Suppressor macrophage treated with lipopolysaccharide for 1 hour (primary cell): ENCODE measurements around the gene SNX27.
"Not testable (repeated sequence)": the region's sequence is repeated elsewhere in the genome, so short reads cannot be mapped to it uniquely, and the experiment has no call there.

ENCODE experiments used
- DNase-seq, 3 donors: peaks; one replicate each; pipeline ENCODE4 v3.0.0-alpha.2; 2020 to 2022

The SNX27 gene

DNA sequence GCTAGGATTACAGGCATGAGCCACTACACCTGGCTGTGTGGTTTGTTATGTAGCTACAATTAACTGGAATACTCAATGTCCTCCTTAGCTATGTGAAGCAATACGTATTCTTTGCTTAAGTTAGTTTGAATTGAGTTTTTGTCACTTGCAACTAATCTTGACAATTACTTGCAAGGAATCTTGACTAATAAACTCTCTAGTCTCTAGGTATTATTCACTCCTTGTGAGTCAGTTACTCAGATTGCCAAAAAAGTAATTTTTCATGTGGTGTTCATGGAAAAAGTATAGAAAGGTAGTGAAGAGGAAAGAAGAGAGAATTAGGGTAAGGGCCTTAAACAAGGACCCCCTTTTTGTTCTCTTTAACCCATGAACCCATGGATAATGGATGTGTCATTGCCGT, 7.6 kb upstream of the SNX27 start:
- peak in 1 of 3 donors; percentile 9 for DNase-seq

DNA sequence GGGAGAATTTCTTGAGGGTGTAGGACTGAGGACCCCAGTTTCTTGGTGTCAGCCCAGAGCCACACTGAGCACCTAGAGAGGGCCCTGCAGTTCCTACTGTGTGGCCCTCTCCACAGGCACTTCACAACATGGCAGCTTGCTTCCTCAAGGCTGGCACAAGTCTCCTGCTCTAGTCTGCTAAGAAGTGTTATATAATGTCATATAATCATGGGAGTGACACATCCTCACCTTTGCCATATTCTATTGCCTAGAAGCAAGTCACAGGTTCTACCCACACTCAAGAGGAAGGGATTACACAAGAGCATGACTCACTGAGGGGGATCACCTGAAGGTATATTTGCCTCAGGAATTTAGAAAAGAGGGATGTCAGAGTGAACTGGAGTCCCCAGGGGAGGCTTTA, 5.5 kb upstream of the SNX27 start:
- peak; percentile 29 to 38 (median 33) for DNase-seq

DNA sequence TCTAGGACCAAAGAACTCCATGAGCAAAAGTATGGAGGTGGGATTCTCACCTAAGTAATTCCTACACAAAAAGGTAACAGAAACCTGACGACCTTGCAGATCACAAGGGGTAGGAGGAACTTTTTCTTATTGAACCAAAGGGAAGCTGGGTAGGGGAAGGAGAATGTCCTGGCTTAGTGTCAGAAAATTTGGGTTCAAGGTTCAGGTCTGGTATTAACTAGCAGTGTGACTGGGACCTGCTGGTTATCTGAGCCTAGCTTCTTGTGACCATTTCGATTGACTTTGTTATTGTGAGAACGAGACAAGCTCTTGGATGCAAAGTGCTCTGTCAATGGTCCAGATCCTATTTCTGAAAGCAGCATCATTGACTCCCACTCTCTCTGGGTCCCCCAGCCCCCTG, 5.0 kb upstream of the SNX27 start:
- DNase-seq = no peak

DNA sequence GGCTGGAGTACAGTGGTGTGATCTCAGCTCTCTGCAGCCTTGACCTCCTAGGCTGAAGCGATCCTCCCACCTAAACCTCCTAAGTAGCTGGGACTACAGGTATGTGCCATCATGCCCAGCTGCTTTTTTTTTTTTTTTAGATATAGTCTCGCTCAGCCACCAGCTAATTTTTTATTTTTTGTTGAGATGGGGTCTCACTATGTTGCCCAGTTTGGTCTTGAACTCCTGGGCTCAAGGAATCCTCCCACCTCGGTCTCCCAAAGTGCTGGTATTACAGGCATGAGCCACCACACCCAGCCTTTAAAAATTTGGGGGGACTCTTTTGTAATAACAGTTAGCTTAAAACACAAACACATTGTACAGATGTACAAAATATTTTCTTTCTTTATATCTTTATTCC, 1.7 kb upstream of the SNX27 start:
- DNase-seq = no peak

DNA sequence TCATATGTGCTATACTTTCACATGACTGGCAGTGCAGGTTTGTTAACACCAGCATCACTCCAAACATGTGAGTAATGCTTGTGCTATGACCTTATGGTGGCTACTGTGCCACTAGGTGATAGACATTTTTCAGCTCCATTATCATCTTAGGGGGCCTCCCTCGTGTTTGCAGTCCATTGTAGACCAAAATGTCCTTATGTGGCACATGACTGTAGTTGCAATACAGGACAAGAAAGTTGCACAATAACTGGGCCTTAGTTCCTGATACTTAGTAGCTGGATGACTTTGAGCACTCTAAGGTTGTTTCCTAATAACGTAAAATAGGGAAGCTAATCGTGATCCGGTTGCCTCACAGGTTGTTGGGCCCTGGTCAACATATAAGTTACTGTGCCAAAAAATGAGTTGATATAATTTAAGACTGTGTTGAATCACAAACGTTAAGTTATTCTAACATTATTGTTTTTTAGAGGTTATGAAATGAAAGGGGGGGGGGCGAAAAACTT, 511 bp upstream of the SNX27 start:
- peak; percentile 89 to 99 (median 98) for DNase-seq

DNA sequence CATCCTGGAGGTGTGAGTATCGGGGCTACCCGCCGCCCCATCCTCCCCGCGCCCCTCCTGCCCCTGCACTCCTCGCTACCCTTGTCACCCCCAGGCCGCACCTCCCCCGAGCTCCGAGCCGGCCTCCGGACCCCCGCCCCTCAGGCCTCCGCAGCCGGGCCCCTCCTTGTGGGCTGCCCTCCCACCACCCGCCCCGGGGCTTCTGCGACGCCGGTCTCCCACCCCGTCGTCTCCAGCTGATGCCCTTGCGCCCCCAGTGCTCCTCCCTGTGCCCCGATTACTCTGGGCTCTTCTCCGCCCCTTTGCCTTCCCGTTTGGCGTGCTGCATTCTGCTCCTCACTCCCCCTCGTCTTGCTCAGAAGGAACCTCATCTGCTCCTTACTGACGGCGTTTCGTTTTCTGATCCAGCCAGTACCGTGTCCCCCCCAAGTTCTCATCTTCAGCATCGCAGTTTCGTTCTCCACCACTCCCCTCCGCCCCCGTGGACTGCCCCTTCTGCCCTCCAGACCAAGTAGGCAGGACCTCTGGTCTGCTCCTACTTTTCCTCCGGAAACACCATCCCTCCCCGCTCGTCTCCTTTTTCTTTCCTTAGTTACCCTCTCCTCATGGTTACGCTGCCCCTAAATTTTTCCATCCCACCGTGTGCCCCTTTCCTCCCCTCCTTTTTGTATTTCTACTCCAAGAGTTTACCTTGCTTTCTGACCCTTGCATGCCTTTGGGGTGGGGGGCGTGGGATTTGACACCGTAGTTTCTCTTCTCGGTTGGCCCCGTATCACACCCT, 841 bp downstream of the SNX27 start:
- DNase-seq = peak; percentile 56 to 78 (median 69)

DNA sequence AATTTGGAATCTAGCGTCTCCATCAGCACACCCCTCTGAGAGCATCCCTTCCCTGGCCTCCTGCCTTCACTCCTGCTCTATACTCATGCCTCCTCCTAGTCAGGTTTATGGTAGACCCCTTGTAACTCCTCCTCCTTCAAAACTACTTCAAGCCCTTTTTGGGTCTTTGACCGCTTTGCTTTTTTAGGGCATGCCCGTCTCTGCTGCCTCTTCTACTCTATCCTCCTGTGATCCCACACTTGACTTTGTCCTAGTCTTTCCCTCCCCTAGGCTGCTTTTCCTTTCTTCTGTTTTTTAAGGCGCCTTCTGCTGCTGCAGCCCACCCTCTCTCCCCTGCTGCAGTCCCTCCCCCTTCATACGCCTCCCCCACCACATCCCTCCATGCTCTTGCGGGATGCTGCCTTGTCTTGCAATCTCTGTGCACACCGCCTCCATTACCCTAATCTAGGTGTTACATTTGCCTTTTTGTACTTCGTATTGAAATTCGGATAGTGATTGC, 1.5 kb downstream of the SNX27 start:
- no peak for DNase-seq

DNA sequence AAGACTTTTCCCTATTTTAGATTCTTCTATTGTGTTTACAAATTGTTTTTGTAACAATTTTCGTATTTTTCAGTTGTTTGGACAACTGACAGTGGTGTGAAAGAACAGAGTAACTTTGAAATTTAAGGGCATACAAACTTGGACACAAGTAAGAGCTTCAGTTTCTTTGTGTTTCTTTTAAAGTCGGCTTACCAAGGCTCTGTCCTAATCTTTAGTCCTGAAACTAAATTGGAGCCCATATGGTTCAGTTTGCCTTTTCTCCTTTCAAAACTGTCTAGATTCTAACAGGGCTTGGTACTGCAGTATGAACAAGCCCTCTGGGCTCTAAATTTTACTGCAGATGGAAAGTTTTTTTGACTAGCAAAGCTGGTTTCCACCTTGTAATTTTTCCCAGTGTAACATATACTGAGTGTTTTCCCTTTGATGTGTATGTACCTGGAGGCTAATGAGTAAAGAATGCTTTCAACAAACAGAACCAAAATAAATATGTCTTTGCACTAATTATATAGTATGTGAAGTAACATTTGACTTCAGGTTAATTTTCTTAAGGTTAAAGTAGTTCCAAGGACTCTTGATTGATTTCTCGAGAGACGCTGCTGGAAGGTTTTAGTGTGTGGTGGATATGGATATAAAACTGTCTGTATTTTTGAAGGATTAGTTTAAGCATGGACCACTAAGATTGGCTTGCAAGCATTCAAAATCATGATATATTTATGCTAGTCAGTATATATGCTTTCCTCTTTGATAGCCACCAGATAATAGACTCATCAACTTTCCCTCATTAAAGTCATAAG, 4.1 kb downstream of the SNX27 start:
- DNase-seq = no peak

DNA sequence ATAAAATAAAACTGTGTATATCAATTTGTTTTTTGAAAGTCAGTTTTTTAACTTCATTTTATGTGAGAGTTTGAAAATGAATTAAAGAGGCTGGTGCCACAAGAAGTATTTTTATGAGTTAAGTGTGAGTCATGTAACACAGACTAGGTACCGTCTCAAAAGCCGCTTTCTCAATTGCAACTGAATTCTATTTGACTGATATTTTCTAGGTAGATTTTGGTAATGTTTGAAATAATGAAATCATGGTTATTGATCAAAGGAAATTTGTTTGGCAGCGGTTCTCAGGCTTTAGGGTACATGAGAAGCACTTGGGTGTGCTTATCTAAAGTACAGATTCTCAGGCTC, 4.6 kb downstream of the SNX27 start:
- no peak for DNase-seq

DNA sequence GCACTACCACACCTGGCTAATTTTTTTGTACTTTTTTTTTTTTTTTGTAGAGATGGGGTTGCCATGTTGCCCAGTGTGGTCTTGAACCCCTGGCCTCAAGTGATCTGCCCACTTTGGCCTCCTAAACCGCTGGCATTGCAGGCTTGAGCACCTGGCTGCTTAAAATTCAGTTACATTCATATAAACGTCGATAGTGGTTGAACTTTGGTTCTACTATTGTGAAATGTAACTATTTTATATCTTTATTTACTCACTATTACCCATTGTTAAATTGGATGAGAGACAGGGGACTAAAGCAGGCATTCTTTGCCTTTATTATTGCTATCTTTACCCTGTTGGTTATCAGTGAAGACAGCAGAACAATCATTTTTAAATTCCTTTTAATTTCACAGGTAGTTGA, 6.2 kb downstream of the SNX27 start:
- DNase-seq = no peak

DNA sequence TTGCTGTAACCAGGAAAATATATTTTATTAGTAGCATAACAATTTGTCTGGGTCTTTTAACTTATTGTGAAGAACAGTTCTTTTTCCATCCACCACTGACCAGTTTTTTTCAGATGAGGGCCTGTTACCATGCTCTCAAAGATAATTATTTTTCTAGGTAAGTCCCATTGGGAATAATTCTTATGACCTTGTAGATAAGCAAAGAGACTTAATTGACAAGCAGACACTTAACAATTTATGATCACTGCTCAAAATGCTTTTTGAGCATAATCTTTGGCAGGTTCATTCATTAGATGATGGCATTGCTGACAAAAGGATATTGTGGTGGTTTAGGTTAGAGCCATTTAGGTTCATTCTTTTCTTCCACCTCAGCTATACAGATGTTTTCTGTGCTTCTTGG, 6.6 kb downstream of the SNX27 start:
- no peak for DNase-seq

DNA sequence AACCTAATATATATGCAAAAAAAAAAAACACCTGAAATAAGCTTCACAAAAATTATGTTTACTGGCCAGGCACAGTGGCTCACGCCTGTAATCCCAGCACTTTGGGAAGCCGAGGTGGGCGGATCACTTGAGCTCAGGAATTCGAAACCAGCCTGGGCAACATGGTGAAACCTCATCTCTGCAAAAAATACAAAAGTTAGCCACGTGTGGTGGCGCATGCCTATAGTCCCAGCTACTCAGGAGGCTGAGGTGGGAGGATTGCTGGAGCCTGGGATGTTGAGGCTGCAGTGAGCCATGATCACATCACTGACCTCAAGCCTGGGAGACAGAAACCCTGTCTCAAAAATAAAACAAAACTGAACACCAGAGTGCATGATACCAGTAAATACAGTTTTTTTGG, 7.1 kb downstream of the SNX27 start:
- DNase-seq = not testable (repeated sequence)

DNA sequence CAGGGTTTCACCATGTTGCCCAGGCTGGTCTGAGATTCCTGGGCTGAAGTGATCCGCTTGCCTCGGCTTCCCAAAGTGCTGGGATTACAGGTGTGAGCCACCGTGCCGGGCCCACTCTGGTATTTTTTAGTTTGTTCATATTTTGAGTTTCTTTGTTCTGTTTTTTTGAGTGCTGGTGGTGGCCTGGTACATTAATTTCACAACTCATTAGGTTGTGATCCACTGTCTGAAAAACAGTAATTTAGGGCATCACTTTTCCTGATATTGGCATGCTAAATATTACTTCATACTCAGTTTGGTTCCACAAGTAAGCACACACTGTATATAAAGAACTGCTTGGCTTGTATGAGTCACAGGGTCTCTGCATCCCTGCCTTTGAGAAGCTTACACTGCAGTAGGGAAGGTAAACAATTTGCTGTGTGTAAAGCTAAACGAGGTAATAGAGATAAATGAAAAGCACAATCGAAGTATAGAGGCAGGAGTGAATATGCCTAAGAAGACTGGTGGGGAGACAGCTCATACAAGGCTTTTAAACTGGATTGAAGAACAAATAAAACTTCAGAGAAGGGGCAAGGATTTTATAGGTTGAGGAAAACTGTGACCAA, 7.7 kb downstream of the SNX27 start:
- DNase-seq = peak; percentile 24 to 49 (median 49)

DNA sequence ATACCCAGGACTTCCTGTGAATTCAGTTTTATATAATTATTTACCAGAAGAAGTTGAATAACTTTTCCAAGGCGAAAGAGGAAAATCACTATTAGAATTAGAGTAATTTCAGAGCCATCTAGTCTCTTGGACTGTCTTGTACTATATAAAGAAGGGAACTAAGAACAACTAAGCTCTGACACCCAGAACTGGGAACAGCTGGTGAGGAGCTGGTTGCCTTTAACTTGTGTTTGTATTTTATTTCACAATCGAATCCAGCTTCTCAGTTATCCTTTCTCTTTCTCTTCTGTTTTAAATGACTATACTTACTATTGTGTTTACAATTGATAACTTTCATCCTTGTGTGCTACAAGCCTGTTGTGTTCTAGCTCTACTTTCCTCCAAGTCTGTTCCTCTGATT, 8.4 kb downstream of the SNX27 start:
- DNase-seq = peak; percentile 51 to 67 (median 57)

DNA sequence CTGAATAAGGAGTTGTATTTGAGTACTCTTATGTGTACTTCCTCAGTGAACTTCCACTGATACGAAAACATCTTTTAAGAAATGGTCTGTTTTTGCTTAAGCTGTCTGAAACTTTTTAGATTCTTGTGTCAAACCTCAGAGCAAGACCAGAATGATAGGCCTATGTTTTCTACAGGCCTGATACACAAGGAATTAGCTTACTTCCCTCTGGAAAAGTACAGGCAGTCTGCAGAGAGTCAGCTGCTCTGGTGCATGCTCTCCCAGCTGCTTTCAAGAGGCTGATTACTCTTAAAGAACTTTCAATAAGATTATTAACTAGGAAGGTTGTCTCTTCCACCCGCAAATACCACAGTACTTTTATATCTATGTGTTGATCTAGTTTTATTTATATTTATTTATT, 9.5 kb downstream of the SNX27 start:
- DNase-seq = peak; percentile 27 to 44 (median 41)

DNA sequence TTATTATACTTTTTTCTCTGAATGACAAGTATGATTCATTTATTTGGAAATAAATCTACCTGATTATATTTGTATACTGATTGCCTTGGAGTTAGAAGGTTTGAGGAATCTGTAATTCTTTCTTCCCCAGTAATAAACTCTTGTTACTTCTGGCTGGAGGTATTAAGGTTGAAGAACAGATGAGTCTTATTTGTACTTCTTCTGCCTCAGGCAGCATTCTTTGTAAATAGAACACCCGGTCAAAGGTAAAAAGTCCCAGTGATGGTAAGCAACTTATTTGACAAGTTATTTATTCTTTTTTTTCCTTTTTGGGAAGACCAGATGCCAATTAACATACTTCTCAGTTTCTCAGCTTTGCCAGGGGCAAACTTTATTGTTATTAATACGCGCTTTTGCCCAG, 12.9 kb downstream of the SNX27 start:
- no peak for DNase-seq

DNA sequence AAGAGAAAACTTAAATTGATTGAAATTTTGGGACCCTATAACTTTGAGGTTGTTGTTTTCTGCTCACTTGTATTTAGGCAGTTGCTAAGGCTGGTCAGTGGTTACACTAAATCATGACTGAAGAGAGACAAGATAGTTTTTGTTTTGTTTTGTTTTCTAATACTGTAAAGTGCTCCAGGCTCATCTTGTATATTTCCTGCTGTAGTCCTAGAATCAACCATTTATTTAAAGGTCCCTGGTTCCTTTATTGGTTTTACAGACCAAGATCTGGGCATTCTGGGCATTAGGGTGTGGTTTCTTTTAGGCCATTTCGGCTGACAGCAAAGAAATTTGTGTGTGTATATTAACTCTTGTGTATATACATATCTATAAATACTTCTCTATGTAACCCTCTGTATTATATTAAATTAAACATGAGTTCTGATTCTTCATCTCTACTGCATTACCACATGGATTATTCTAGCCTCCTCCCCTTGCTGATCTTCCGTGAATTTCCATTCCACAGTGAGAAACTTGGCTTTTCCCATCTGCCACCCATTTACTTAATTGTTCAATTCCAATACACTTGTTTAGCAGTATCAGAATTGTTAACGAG, 15.0 kb downstream of the SNX27 start:
- DNase-seq = no peak

DNA sequence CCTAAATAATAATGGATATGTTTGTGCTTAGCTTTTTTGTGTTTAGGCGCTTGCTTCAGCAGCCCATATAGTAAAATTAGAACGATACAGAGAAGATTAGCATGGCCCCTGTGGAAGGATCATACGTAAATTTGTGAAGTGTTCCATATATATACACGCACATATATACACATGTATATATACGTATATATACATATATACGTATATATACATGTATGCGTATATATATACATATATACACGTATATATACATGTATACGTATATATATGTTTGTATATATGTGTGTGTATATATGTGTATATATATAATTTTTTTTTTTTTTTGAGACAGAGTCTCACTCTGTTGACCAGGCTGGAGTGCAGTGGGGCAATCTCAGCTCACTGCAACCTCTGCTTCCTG, 17.4 kb downstream of the SNX27 start:
- DNase-seq = no peak

DNA sequence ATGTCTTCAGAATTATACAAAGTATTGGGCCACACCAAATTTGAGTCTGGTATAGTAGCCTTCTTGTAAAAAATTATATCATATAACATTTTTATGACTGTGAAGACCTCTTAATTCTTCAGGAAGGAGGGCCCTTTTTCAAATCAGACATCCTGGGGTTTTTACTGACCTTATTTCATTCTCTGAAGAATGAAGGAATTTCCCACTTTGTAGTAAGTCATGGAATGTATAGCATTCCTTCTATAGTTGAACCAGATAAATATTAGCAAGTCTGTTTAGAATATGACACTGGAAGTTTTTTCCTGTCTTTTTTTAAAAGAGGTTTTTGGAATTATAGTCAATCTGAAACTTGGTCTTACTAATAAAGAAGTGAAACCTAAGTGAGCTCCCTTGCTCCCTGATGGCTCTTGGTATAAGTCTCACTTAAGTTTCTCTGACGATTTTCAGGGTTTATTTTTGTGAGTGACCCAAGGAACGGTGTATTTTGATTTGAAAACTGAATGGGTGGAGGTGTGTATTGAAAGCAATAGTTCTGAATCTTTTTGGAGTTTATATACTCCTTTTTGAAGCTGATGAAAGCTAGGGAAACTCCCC, 23.7 kb downstream of the SNX27 start:
- DNase-seq = peak; percentile 24 to 44 (median 29)

DNA sequence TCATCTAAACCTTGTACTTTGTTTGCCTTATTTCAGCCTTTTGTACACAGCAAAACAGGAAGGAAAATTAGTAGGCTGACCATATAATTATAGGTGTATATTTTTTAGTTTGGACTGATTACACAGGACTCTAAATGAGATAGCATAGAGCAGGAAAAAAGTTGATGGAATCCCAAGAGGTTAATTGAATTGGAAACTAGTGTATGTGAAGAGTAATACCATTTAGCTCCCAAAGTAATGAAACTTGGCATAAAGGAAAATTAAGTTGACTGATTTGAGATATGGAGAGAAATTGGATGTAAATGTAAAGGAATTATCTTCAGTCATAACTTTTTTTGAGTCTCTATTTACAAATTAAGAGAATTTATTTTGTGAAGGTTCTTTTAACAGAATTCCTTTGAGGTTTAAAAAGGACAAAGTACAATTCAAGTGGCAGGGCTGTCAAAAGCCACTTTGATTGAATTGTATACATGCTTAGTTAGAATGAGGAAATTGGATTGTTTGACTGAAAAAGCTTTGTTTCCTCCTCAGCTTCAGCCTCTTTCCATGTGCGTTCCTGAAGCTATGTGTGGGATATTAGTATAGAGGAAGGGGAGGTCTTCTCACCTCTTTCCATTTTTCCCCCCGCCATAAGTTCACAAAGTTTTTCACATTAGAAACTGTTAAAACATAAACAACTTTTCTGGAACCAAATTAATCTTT, 26.4 kb downstream of the SNX27 start:
- no peak for DNase-seq

DNA sequence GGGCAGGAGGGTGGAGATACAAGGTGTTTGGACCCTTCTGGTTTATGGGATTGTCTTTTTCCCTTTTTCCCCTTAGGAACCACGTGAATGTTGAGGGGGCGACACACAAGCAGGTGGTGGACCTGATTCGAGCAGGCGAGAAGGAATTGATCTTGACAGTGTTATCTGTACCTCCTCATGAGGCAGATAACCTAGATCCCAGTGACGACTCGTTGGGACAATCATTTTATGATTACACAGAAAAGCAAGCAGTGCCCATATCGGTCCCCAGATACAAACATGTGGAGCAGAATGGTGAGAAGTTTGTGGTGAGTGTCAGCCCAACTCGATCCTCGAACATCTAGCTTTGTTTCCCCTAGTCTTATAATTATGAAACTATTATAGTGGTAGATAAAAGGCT, 27.0 kb downstream of the SNX27 start:
- no peak for DNase-seq

DNA sequence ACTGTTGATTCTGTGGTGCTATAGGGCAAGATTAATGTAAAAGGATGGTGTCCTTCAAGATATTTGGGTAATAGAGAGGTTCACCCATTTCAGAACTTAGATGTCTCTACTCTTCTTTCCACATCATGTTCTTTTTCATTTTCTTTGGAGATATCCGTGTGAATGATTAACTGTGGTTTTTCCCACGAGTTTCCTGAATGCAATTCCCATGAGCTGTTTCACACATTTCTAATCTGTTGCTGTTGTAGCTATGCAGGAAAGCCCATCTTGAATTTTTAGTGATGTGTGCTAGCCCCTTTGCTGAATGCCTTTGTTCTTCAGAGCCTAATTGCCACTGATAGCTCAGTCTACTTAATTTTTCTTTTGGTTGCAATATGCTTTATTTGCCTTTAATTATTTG, 27.6 kb downstream of the SNX27 start:
- DNase-seq = no peak
